Measurements from ENCODE around the gene RGS5. TPM values are rescaled to one million over a fixed set of nuclear protein-coding genes. Genes with fewer than 3 reads are reported as not detected.

RGS5 gene, protein sequence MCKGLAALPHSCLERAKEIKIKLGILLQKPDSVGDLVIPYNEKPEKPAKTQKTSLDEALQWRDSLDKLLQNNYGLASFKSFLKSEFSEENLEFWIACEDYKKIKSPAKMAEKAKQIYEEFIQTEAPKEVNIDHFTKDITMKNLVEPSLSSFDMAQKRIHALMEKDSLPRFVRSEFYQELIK
- total RNA-seq (10 to 100 TPM in 1 of 2 donors, 1 to 10 TPM in 1; 4.6 to 12.7 TPM), polyA plus RNA-seq (10 to 100 TPM in 1 of 2 donors, 1 to 10 TPM in 1; 4.7 to 10.1 TPM)

DNA sequence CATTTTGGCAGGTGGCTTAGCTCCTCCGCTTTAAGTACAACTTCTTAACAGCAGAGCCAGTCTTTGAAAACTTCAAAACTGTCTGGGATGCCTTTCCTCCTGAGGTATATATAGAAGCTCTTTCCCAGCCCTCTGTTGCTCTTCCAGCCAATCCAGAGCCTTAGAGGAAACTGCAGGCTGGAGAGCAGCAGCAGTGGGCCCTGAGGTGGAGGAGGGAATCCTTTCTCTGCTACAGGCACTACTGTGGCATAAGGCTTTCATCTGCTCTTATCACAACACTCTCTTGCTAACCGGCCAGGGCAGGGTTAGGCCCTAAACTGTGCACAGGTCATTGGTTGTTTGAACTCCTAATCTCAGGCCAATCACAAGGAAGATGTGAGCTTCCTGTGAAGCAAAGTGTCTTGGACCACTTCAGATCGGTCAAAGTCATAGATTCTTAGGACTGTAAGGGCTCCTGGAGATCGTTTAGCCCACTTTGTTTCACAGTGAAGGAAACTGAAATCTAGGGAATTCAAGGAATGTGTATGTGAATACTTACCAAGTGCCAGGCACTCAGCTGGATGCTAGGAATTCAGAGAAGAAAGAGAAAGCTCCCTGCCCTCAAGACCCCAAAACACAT is at the start of gene RGS5:
TSS of gene RGS5 (minus strand) at position 84 of the 619 bp plus-strand sequence. CDS start at position 3, 81 bp downstream.
- H3K9ac ChIP-seq (ENCODE audit: low read depth in 1 of 2, low read length in 2 of 2), result no peak within 1 kb of the TSS
- DNase-seq (ENCODE audit: low spot score), result no peak
- H3K27ac ChIP-seq (ENCODE audit: low read depth in 1 of 2, low read length in 2 of 2), result no peak within 1 kb of the TSS
- H3K27me3 ChIP-seq (ENCODE audit: control insufficient read depth in 4 of 4, insufficient read depth in 4 of 4, low read length in 3 of 4), result no peaks in the 10 kb centered on the region
- 73% methylated on average over 4 of the region's 4 CpGs for WGBS
- TF ChIP-seq JUND (IDR thresholded peaks at IDR 0.05) (no peak), RAD21 (IDR thresholded peaks at IDR 0.05) (no peak), HNF4A (conservative IDR thresholded peaks at IDR 0.05) (no peak), NR2F2 (IDR thresholded peaks at IDR 0.05) (no peak), TAF1 (conservative IDR thresholded peaks at IDR 0.05) (no peak), SP1 (IDR thresholded peaks at IDR 0.05) (no peak), EGR1 (IDR thresholded peaks at IDR 0.05; ENCODE audit: low read depth in 2 of 2) (no peak), FOXA2 (IDR thresholded peaks at IDR 0.05) (no peak), GABPA (IDR thresholded peaks at IDR 0.05 in 1 of 2, conservative IDR thresholded peaks at IDR 0.05 in 1 of 2) (no peak)
- TF ChIP-seq, protein P1, sequence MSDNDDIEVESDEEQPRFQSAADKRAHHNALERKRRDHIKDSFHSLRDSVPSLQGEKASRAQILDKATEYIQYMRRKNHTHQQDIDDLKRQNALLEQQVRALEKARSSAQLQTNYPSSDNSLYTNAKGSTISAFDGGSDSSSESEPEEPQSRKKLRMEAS (IDR thresholded peaks at IDR 0.05), result no peak
- TF ChIP-seq, protein P2, sequence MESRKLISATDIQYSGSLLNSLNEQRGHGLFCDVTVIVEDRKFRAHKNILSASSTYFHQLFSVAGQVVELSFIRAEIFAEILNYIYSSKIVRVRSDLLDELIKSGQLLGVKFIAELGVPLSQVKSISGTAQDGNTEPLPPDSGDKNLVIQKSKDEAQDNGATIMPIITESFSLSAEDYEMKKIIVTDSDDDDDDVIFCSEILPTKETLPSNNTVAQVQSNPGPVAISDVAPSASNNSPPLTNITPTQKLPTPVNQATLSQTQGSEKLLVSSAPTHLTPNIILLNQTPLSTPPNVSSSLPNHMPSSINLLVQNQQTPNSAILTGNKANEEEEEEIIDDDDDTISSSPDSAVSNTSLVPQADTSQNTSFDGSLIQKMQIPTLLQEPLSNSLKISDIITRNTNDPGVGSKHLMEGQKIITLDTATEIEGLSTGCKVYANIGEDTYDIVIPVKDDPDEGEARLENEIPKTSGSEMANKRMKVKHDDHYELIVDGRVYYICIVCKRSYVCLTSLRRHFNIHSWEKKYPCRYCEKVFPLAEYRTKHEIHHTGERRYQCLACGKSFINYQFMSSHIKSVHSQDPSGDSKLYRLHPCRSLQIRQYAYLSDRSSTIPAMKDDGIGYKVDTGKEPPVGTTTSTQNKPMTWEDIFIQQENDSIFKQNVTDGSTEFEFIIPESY (IDR thresholded peaks at IDR 0.05), result no peak
- TF ChIP-seq, protein P3, sequence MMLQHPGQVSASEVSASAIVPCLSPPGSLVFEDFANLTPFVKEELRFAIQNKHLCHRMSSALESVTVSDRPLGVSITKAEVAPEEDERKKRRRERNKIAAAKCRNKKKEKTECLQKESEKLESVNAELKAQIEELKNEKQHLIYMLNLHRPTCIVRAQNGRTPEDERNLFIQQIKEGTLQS (IDR thresholded peaks at IDR 0.05), result no peak
- TF ChIP-seq, protein P4, sequence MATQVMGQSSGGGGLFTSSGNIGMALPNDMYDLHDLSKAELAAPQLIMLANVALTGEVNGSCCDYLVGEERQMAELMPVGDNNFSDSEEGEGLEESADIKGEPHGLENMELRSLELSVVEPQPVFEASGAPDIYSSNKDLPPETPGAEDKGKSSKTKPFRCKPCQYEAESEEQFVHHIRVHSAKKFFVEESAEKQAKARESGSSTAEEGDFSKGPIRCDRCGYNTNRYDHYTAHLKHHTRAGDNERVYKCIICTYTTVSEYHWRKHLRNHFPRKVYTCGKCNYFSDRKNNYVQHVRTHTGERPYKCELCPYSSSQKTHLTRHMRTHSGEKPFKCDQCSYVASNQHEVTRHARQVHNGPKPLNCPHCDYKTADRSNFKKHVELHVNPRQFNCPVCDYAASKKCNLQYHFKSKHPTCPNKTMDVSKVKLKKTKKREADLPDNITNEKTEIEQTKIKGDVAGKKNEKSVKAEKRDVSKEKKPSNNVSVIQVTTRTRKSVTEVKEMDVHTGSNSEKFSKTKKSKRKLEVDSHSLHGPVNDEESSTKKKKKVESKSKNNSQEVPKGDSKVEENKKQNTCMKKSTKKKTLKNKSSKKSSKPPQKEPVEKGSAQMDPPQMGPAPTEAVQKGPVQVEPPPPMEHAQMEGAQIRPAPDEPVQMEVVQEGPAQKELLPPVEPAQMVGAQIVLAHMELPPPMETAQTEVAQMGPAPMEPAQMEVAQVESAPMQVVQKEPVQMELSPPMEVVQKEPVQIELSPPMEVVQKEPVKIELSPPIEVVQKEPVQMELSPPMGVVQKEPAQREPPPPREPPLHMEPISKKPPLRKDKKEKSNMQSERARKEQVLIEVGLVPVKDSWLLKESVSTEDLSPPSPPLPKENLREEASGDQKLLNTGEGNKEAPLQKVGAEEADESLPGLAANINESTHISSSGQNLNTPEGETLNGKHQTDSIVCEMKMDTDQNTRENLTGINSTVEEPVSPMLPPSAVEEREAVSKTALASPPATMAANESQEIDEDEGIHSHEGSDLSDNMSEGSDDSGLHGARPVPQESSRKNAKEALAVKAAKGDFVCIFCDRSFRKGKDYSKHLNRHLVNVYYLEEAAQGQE (IDR thresholded peaks at IDR 0.05), result no peak
- no peak within 1 kb of the TSS for H3K4me3 ChIP-seq (ENCODE audit: low read depth in 1 of 3, low read length in 3 of 3)
- no peaks in the 10 kb centered on the region for H3K4me1 ChIP-seq (ENCODE audit: control insufficient read depth in 4 of 4, insufficient read depth in 4 of 4, low read length in 3 of 4)
- H3K36me3 ChIP-seq (ENCODE audit: control insufficient read depth in 4 of 4, insufficient read depth in 3 of 4, low read depth in 1 of 4, low read length in 3 of 4), result no peaks in the 10 kb centered on the region
- no peaks in the 10 kb centered on the region for H3K9me3 ChIP-seq (ENCODE audit: control insufficient read depth in 4 of 4, low read length in 3 of 4)

DNA sequence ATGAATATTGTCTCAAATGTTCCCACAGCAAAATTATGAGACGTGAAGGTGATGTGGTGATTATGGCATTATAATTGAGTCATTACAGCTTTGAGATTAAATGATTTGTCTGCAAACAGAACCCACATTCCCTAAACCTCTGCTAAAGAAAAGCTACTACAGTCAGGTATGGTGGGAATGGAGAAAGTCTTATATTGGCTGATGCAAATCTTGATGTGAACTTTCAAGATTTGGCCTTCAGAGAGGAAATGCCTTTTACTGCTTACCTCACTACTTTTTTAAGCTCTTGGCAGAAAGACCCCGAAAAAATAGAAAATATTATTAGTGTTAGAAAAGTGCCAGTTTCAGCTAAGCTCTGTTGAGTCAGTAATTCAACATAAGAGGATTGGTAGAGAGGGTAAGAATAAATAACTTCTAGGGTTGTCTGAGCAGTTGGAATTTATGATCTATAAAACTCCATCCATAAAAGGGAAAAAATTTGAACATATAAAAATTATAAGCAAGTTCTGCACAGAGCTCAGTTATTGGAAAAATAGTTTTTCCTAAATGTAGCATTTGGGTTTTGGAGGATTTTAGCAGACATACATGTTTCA is 47.8 kb upstream of the RGS5 start:
- Histone ChIP-seq H3K4me3 (ENCODE audit: low read depth in 1 of 3, low read length in 3 of 3) (no peak overlapping the region), H3K9ac (ENCODE audit: low read depth in 1 of 2, low read length in 2 of 2) (no peak overlapping the region), H3K27me3 (ENCODE audit: control insufficient read depth in 4 of 4, insufficient read depth in 4 of 4, low read length in 3 of 4) (no peaks in the 10 kb centered on the region), H3K4me1 (ENCODE audit: control insufficient read depth in 4 of 4, insufficient read depth in 4 of 4, low read length in 3 of 4) (no peaks in the 10 kb centered on the region), H3K27ac (ENCODE audit: low read depth in 1 of 2, low read length in 2 of 2) (no peak overlapping the region), H3K9me3 (ENCODE audit: control insufficient read depth in 4 of 4, low read length in 3 of 4) (no peaks in the 10 kb centered on the region), H3K36me3 (ENCODE audit: control insufficient read depth in 4 of 4, insufficient read depth in 3 of 4, low read depth in 1 of 4, low read length in 3 of 4) (no peaks in the 10 kb centered on the region)
- TF ChIP-seq SP1 (IDR thresholded peaks at IDR 0.05), result no peak
- TF ChIP-seq JUND (IDR thresholded peaks at IDR 0.05), result no peak
- no peak for TF ChIP-seq FOXA2 (IDR thresholded peaks at IDR 0.05)
- no peak for TF ChIP-seq RAD21 (IDR thresholded peaks at IDR 0.05)
- no peak for TF ChIP-seq GABPA (IDR thresholded peaks at IDR 0.05 in 1 of 2, conservative IDR thresholded peaks at IDR 0.05 in 1 of 2)
- 71% methylated on average over 2 of the region's 2 CpGs for WGBS
- no peak for DNase-seq (ENCODE audit: low spot score)

All from liver (tissue), 9 donors.